ENCODE data around the gene EPHA10. TPM values are rescaled to one million over a fixed set of nuclear protein-coding genes. Genes with fewer than 3 reads are reported as not detected.

The EPHA10 gene
- total RNA-seq, 4 donors from 2014 or later: 0.17 TPM; not detected in 3

DNA sequence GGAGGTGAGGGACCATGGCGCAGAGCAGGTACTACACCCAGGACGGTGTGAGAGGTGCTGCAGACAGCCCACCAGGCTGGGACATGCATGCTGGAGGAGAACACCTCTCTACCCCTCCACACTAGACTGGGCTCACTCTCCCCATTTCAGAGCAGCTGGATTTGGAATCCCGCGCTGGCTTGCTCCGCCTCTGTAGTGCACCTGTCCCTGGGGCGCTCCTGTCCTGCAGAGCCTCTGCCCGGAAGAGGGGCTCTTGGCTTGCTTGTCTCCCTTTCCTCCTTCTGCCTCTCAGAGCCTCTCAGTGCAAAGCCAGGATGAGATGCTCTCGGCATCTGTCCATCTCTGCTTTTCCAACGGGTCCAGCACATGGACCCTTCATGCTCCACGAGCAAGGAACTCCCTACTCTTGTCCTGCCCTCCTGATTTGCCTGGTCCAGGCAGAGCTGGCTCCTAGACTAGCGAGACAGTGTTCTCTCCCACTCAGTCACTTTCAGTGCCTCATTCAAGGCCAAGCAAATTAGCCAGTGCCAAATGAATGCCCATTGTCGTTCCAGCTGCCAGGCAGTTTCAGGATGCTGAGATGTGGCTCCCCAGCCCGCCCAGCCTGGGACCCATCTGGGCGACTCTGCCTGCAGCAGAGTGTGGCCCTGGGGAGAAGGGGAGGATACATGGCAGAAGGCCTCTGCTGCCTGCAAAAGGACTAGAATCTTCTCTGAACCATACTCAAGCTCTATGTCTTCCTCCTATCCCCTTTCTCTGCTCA is 38.9 kb downstream of the EPHA10 start:
- Histone ChIP-seq H3K27me3 (peaks cover 0 to 7% (median 6%) of the 10 kb centered on the region in 3 donors), H3K4me3 (no peak overlapping the region), H3K9me3 (no peaks in the 10 kb centered on the region), H3K36me3 (no peaks in the 10 kb centered on the region), H3K27ac (no peak overlapping the region), H3K4me1 (no peaks in the 10 kb centered on the region)
- intact Hi-C loops (cut with DNase I; ENCODE audit: low total_unique reads) (no loop called here), in situ Hi-C loops (cut with MboI; ENCODE audit: low sequenced_read_pairs in 4 of 4) (no loop called here)
- ATAC-seq: no peak
- DNase-seq: no peak
- TF ChIP-seq, protein P1, sequence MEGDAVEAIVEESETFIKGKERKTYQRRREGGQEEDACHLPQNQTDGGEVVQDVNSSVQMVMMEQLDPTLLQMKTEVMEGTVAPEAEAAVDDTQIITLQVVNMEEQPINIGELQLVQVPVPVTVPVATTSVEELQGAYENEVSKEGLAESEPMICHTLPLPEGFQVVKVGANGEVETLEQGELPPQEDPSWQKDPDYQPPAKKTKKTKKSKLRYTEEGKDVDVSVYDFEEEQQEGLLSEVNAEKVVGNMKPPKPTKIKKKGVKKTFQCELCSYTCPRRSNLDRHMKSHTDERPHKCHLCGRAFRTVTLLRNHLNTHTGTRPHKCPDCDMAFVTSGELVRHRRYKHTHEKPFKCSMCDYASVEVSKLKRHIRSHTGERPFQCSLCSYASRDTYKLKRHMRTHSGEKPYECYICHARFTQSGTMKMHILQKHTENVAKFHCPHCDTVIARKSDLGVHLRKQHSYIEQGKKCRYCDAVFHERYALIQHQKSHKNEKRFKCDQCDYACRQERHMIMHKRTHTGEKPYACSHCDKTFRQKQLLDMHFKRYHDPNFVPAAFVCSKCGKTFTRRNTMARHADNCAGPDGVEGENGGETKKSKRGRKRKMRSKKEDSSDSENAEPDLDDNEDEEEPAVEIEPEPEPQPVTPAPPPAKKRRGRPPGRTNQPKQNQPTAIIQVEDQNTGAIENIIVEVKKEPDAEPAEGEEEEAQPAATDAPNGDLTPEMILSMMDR (IDR thresholded peaks at IDR 0.05 in 4 of 5, conservative IDR thresholded peaks at IDR 0.05 in 1 of 5): no peak
- no peak for TF ChIP-seq POLR2A (IDR thresholded peaks at IDR 0.05)

GRCh38 chr1:37724575-37724974 is 40.3 kb downstream of the EPHA10 start:
- in situ Hi-C loops (cut with MboI; ENCODE audit: low sequenced_read_pairs in 4 of 4) (no loop called here), intact Hi-C loops (cut with DNase I; ENCODE audit: low total_unique reads) (no loop called here)
- no peak overlapping the region for H3K4me3 ChIP-seq
- H3K36me3 ChIP-seq: no peaks in the 10 kb centered on the region
- ATAC-seq (no peak), DNase-seq (no peak)
- H3K27ac ChIP-seq: no peak overlapping the region
- no peaks in the 10 kb centered on the region for H3K4me1 ChIP-seq
- H3K9me3 ChIP-seq: no peaks in the 10 kb centered on the region
- TF ChIP-seq, protein P1 (IDR thresholded peaks at IDR 0.05 in 4 of 5, conservative IDR thresholded peaks at IDR 0.05 in 1 of 5): no peak
- no peak for TF ChIP-seq POLR2A (IDR thresholded peaks at IDR 0.05)
- peaks cover 0 to 7% (median 6%) of the 10 kb centered on the region in 3 donors for H3K27me3 ChIP-seq

- intact Hi-C loops (cut with DNase I; ENCODE audit: low total_unique reads): no loop called here
- no peak overlapping the region for H3K4me3 ChIP-seq
- no peaks in the 10 kb centered on the region for H3K36me3 ChIP-seq
- ATAC-seq (no peak), DNase-seq (no peak)
- H3K27ac ChIP-seq: no peak overlapping the region
- H3K9me3 ChIP-seq: no peaks in the 10 kb centered on the region
- H3K4me1 ChIP-seq: no peaks in the 10 kb centered on the region
- H3K27me3 ChIP-seq: peaks cover 0 to 7% (median 3%) of the 10 kb centered on the region in 3 donors
- TF ChIP-seq, protein P1 (IDR thresholded peaks at IDR 0.05 in 4 of 5, conservative IDR thresholded peaks at IDR 0.05 in 1 of 5): no peak
- no peak for TF ChIP-seq POLR2A (IDR thresholded peaks at IDR 0.05)
- in situ Hi-C loops (cut with MboI; ENCODE audit: low sequenced_read_pairs in 4 of 4): no loop called here
Measured at GRCh38 chr1:37723390-37724078, 41.4 kb downstream of the EPHA10 start.

DNA sequence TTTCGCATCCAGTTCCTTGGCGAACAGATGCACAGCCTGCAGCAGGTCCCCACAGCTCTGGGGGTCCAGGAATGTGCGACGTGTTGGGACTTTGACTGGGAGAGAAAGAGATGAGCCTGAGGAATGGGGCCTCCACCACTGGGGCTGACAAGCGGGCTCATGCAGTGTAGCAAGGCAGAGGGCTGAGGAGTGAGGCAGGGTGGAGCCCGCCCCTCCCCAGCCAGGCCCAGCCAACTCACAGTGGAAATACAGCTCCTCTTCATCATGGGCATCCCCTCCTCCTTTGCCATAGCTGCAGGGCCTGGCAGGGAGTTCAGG is 41.9 kb downstream of the EPHA10 start:
- Histone ChIP-seq H3K4me3 (no peak overlapping the region), H3K27ac (no peak overlapping the region), H3K9me3 (no peaks in the 10 kb centered on the region), H3K4me1 (no peaks in the 10 kb centered on the region), H3K36me3 (no peaks in the 10 kb centered on the region), H3K27me3 (peaks cover 0 to 7% (median 3%) of the 10 kb centered on the region in 3 donors)
- intact Hi-C loops (cut with DNase I; ENCODE audit: low total_unique reads) (no loop called here), in situ Hi-C loops (cut with MboI; ENCODE audit: low sequenced_read_pairs in 4 of 4) (no loop called here)
- ATAC-seq (no peak), DNase-seq (no peak)
- TF ChIP-seq POLR2A (IDR thresholded peaks at IDR 0.05): no peak

- Histone ChIP-seq H3K4me3 (no peak overlapping the region), H3K4me1 (no peaks in the 10 kb centered on the region), H3K27ac (no peak overlapping the region), H3K36me3 (no peaks in the 10 kb centered on the region), H3K27me3 (peaks cover 0 to 7% (median 3%) of the 10 kb centered on the region in 3 donors), H3K9me3 (no peaks in the 10 kb centered on the region)
- no peak for TF ChIP-seq POLR2A (IDR thresholded peaks at IDR 0.05)
- TF ChIP-seq, protein P1 (IDR thresholded peaks at IDR 0.05 in 4 of 5, conservative IDR thresholded peaks at IDR 0.05 in 1 of 5): no peak
- no peak for ATAC-seq
- in situ Hi-C loops (cut with MboI; ENCODE audit: low sequenced_read_pairs in 4 of 4): no loop called here
- no peak for DNase-seq
- intact Hi-C loops (cut with DNase I; ENCODE audit: low total_unique reads): no loop called here
Measured at GRCh38 chr1:37722181-37723071, 42.5 kb downstream of the EPHA10 start.
